ENCODE data around the gene TMEM150C. TPM values are rescaled to one million over a fixed set of nuclear protein-coding genes. Genes with fewer than 3 reads are reported as not detected.

Gene TMEM150C
- total and polyA plus RNA-seq, 8 donors, result 1.0 to 8.7 (median 3.0) TPM

DNA sequence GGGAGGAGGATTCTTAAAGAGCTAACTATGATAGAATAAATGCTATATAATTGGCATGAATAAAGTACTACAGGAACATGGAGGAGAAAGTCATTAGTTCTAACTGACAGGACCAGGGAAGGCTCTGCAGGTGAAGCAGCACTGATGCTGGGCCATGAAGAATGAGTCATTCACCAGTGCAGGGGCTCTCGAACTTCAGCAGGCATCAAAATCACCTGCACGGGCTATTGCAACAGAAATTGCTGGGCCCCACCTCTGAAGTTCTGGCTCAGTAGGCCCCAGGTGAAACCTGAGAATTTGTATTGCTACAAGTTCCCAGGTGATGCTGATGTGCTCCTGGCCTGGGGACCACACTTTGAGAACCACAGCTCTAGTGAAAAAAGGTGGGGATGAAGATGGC lies 33.7 kb downstream of the TMEM150C start:
- H3K9me3 ChIP-seq, result no peaks in the 10 kb centered on the region
- no peak for ATAC-seq
- intact Hi-C loops (cut with DNase I), result no loop called here
- no peak overlapping the region for H3K4me3 ChIP-seq
- H3K27ac ChIP-seq, result no peak overlapping the region
- FAIRE-seq, result no peak
- H3K4me1 ChIP-seq, result no peaks in the 10 kb centered on the region
- no peaks in the 10 kb centered on the region for H3K27me3 ChIP-seq
- no peak for DNase-seq
- TF ChIP-seq CTCF (IDR thresholded peaks at IDR 0.05), result no peak
- 83 to 84% methylated on average over 2 of the region's 2 CpGs for WGBS, 2 donors
- no peaks in the 10 kb centered on the region for H3K36me3 ChIP-seq

GRCh38 chr4:82525307-82525911 lies 36.4 kb downstream of the TMEM150C start:
- no peaks in the 10 kb centered on the region for H3K9me3 ChIP-seq
- intact Hi-C loops (cut with DNase I), result no loop called here
- 78 to 85% methylated on average over 4 of the region's 4 CpGs for WGBS, 2 donors
- no peak for DNase-seq
- H3K36me3 ChIP-seq, result no peaks in the 10 kb centered on the region
- no peak for TF ChIP-seq CTCF (IDR thresholded peaks at IDR 0.05)
- H3K4me3 ChIP-seq, result no peak overlapping the region
- no peaks in the 10 kb centered on the region for H3K4me1 ChIP-seq
- no peaks in the 10 kb centered on the region for H3K27me3 ChIP-seq
- ATAC-seq, result no peak
- no peak for FAIRE-seq
- no peak overlapping the region for H3K27ac ChIP-seq

- DNase-seq (no peak), ATAC-seq (no peak), FAIRE-seq (no peak)
- H3K27ac ChIP-seq, result no peak overlapping the region
- TF ChIP-seq CTCF (IDR thresholded peaks at IDR 0.05), result no peak
- intact Hi-C loops (cut with DNase I), result no loop called here
- WGBS, 2 donors, result 65 to 70% methylated on average over 6 of the region's 6 CpGs
- no peaks in the 10 kb centered on the region for H3K9me3 ChIP-seq
- no peaks in the 10 kb centered on the region for H3K4me1 ChIP-seq
- H3K27me3 ChIP-seq, result no peaks in the 10 kb centered on the region
- no peaks in the 10 kb centered on the region for H3K36me3 ChIP-seq
- no peak overlapping the region for H3K4me3 ChIP-seq
Measured at GRCh38 chr4:82524570-82525152, 37.1 kb downstream of the TMEM150C start.

DNA sequence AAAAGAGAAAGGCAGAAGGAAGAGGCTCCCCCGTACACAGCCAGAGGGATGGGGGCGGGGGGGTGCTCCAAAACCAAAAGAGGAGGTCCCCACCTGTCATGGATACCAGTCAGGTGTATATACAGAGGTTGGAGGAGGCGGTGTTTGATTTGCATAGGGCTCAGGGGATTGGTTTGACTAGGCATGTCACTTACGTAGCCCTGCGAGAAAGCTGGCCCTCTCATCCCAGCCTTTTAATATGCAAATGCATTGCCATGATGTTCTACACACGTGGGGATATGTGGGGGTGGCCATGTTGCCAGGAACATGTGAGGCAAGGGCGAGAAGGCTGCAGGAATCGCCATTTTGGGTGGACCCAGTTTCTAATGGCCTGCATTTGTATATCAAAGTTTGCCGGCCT lies 38.6 kb downstream of the TMEM150C start:
- intact Hi-C loops (cut with DNase I), result no loop called here
- Histone ChIP-seq H3K36me3 (no peaks in the 10 kb centered on the region), H3K9me3 (no peaks in the 10 kb centered on the region), H3K27ac (no peak overlapping the region), H3K4me1 (no peaks in the 10 kb centered on the region), H3K4me3 (no peak overlapping the region), H3K27me3 (no peaks in the 10 kb centered on the region)
- no peak for FAIRE-seq
- no peak for ATAC-seq
- no peak for DNase-seq
- 87 to 92% methylated on average over 9 of the region's 9 CpGs for WGBS, 2 donors
- no peak for TF ChIP-seq CTCF (IDR thresholded peaks at IDR 0.05)

DNA sequence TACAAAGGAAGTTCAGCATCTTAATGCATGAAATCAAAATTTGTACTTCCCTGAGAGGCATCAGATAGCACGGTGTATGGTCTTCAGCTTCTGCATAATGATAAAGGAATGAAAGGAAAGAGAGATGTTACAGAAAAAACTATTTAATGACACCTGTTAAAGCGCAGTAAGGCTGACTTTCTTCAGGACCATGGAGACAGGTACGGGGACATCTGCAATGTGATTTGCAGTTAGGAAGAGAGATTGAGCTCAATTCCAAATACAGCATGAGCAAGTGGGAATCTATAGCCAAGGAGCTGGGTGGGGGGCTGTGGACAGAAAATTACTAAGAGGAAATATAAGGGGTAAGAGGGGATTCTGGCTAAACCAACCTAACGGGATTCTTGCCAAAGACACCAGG lies 39.3 kb downstream of the TMEM150C start:
- ATAC-seq, result no peak
- no peaks in the 10 kb centered on the region for H3K4me1 ChIP-seq
- DNase-seq, result no peak
- H3K9me3 ChIP-seq, result no peaks in the 10 kb centered on the region
- TF ChIP-seq CTCF (IDR thresholded peaks at IDR 0.05), result no peak
- H3K27me3 ChIP-seq, result no peaks in the 10 kb centered on the region
- 93% methylated on average over 4 of the region's 4 CpGs for WGBS, 2 donors
- no peak overlapping the region for H3K27ac ChIP-seq
- intact Hi-C loops (cut with DNase I), result no loop called here
- no peak for FAIRE-seq
- H3K4me3 ChIP-seq, result no peak overlapping the region
- no peaks in the 10 kb centered on the region for H3K36me3 ChIP-seq
